GM10266 (cell line): ENCODE results near the gene FNDC3B.

Experiments used
- DNase-seq: peaks from one replicate; pipeline ENCODE4 v3.0.0; 2012; ENCODE audit errors: extremely low spot score
- CTCF ChIP-seq: IDR thresholded peaks from 2 replicates; pipeline ENCODE4 v1.5.1; 2012; ENCODE audit warnings: mild to moderate bottlenecking, low read depth; ENCODE audit not compliant: control insufficient read depth, insufficient read depth; ENCODE audit errors: missing control alignments

FNDC3B gene

GRCh38 chr3:172188511-172188910 is 149.1 kb downstream of the FNDC3B start:
- DNase-seq, result no peak
- TF ChIP-seq CTCF, result no peak

GRCh38 chr3:172189213-172189612 is 149.8 kb downstream of the FNDC3B start:
- no peak for TF ChIP-seq CTCF
- DNase-seq, result no peak

- TF ChIP-seq CTCF, result no peak
- no peak for DNase-seq
These were observed 150.7 kb downstream of the FNDC3B start for GRCh38 chr3:172189987-172190603.

GRCh38 chr3:172190980-172191379 is 151.6 kb downstream of the FNDC3B start:
- DNase-seq, result no peak
- no peak for TF ChIP-seq CTCF

GRCh38 chr3:172191629-172192028 is 152.3 kb downstream of the FNDC3B start:
- DNase-seq, result no peak
- TF ChIP-seq CTCF, result no peak

GRCh38 chr3:172192830-172193415 is 153.5 kb downstream of the FNDC3B start:
- DNase-seq, result no peak
- TF ChIP-seq CTCF, result no peak

GRCh38 chr3:172193436-172193835 is 154.1 kb downstream of the FNDC3B start:
- TF ChIP-seq CTCF, result no peak
- DNase-seq, result no peak
